K562 (cell line): ENCODE data around the gene PPM1L. TPM values are rescaled to one million over a fixed set of nuclear protein-coding genes. Genes with fewer than 3 reads are reported as not detected.

Source experiments
- ATAC-seq: fragments of 200-7000 bp; cut with Tn5 transposase; 3 replicates; pipeline ENCODE4 v1.9.1; 2020; ENCODE audit warnings: moderate library complexity
- BruUV-seq: library from RNA; stranded (reverse); fragments of 400-500 nt; replicated peaks from 2 replicates; lab custom pipeline; 2021; lab: Mats Ljungman, UMichigan
- CTCF ChIA-PET: fragments of 300-600 bp; formaldehyde crosslinking; extraction: SDS; loops from one replicate; lab custom pipeline; 2021; ENCODE audit warnings: low intra/inter-chr PET ratio; lab: Yijun Ruan, JAX
- POLR2A ChIA-PET: fragments of 300-600, 350-650 bp; sonication (Branson Sonifier 250); formaldehyde crosslinking; extraction: SDS; loops from one replicate; lab custom pipeline; 2021; ENCODE audit warnings: antibody characterized with exemption, inconsistent platforms; lab: Yijun Ruan, JAX
- DNase-seq, 4 experiments: peaks; one replicate each; pipeline versions ENCODE4 v3.0.0 to v3.0.0-alpha.2; 2011 to 2018; ENCODE audit warnings: low spot score in 3 of 4, mixed read lengths in 3 of 4; ENCODE audit errors: extremely low read depth in 1 of 4
- FAIRE-seq: peaks from 2 replicates; lab custom pipeline; 2011; peaks lifted over from hg19 to GRCh38; lab: Jason Lieb, UNC
- H2AFZ ChIP-seq: 2 replicates; pipeline ENCODE4 v1.6.0; 2011; ENCODE audit warnings: low read depth, low read length, control low read depth, inconsistent platforms
- H3K27ac ChIP-seq: fragments of 200-600 bp; 3 replicates; pipeline ENCODE4 v1.8.0; 2011; ENCODE audit warnings: low read depth, mild to moderate bottlenecking, control low read depth, inconsistent platforms, low read length, moderate library complexity, mixed read lengths; ENCODE audit errors: extremely low read depth
- H3K27me3 ChIP-seq, 2 experiments: fragments of 300-600 bp in 1 of 2; 2 replicates in 1 of 2; 3 replicates in 1 of 2; pipeline versions ENCODE4 v1.6.0 to v1.8.0; 2011; ENCODE audit warnings: inconsistent platforms in 2 of 2, low read length in 2 of 2, mild to moderate bottlenecking in 1 of 2, mixed read lengths in 1 of 2, moderate library complexity in 1 of 2; ENCODE audit not compliant: control insufficient read depth in 2 of 2, insufficient read depth in 2 of 2
- H3K36me3 ChIP-seq: fragments of 300-600 bp; 3 replicates; pipeline ENCODE4 v1.8.0; 2011; ENCODE audit warnings: mild to moderate bottlenecking, low read length, inconsistent platforms; ENCODE audit not compliant: control insufficient read depth, insufficient read depth
- H3K4me1 ChIP-seq, 2 experiments: fragments of 200-600 bp in 1 of 2; replicated peaks in 1 of 2; 2 replicates in 1 of 2; 3 replicates in 1 of 2; pipeline versions ENCODE4 v1.5.1 to v1.8.0; 2011; ENCODE audit warnings: inconsistent platforms in 2 of 2, low read length in 2 of 2, mild to moderate bottlenecking in 1 of 2, mixed read lengths in 1 of 2, moderate library complexity in 1 of 2; ENCODE audit not compliant: control insufficient read depth in 2 of 2, insufficient read depth in 2 of 2
- H3K4me2 ChIP-seq: 2 replicates; pipeline ENCODE4 v1.6.1; 2011; ENCODE audit warnings: low read length, control low read depth, inconsistent platforms, mixed read lengths; ENCODE audit not compliant: insufficient read depth
- H3K4me3 ChIP-seq: fragments of 200-600 bp; sonication (generic), shearing (Covaris generic); 2 replicates; pipeline ENCODE4 v1.5.1; 2016; ENCODE audit warnings: control low read depth, inconsistent platforms
- H3K79me2 ChIP-seq: fragments of 200-600 bp; 3 replicates; pipeline ENCODE4 v1.8.0; 2011; ENCODE audit warnings: low read length, inconsistent platforms; ENCODE audit not compliant: control insufficient read depth, insufficient read depth
- H3K9ac ChIP-seq, 2 experiments: 2 replicates each; pipeline versions ENCODE4 v1.6.0 to v1.6.1; 2011; ENCODE audit warnings: low read depth in 2 of 2, low read length in 2 of 2, control low read depth in 1 of 2, inconsistent platforms in 1 of 2, mild to moderate bottlenecking in 1 of 2, mixed read lengths in 1 of 2; ENCODE audit not compliant: insufficient read depth in 1 of 2
- H3K9me1 ChIP-seq: one replicate; pipeline ENCODE4 v1.6.0; 2011; ENCODE audit warnings: inconsistent platforms, mild to moderate bottlenecking, low read length, moderate library complexity; ENCODE audit not compliant: control insufficient read depth, insufficient read depth
- H3K9me3 ChIP-seq: replicated peaks from 2 replicates; pipeline ENCODE4 v1.5.1; 2011; ENCODE audit warnings: low read depth, low read length, inconsistent platforms; ENCODE audit not compliant: control insufficient read depth, insufficient read depth
- H4K20me1 ChIP-seq: replicated peaks from 2 replicates; pipeline ENCODE4 v1.6.1; 2011; ENCODE audit warnings: low read length, inconsistent platforms, mixed read lengths; ENCODE audit not compliant: control insufficient read depth, insufficient read depth
- ARID4B ChIP-seq: sonication (generic); formaldehyde crosslinking; IDR thresholded peaks from 2 replicates; pipeline ENCODE4 v1.8.0; 2022; ENCODE audit warnings: mild to moderate bottlenecking, missing genetic modification reagents
- CEBPB ChIP-seq: fragments of 450-650 bp; IDR thresholded peaks from 2 replicates; pipeline ENCODE4 v1.6.1; 2016; ENCODE audit warnings: missing genetic modification characterization, missing compliant biosample characterization
- CHCHD3 ChIP-seq: fragments of 250-450 bp; sonication (Bioruptor Pico); IDR thresholded peaks from 2 replicates; pipeline ENCODE4 v2.1.2; 2022; ENCODE audit warnings: mild to moderate bottlenecking
- SP1 ChIP-seq: sonication (generic); formaldehyde crosslinking; IDR thresholded peaks from 2 replicates; pipeline ENCODE4 v1.8.1; 2022; ENCODE audit warnings: mild to moderate bottlenecking, missing genetic modification reagents
- WGBS: fragments of 100-300 bp; shearing (Covaris generic); methylation state at CpG from one replicate; pipeline ENCODE4 v1.1.6; 2016; ENCODE audit warnings: low coverage, mixed read lengths; ENCODE audit not compliant: insufficient coverage; ENCODE audit errors: missing lambda C conversion rate; 5-methylcytosine and 5-hydroxymethylcytosine counted together
- in situ Hi-C: fragments of 300-500 bp; cut with MboI; formaldehyde crosslinking; loops from 4 replicates; pipeline ENCODE4 v1.15.0; 2018; ENCODE audit warnings: inconsistent platforms, mixed read lengths
- intact Hi-C: fragments of 100-400 bp; cut with micrococcal nuclease; formaldehyde crosslinking; loops from 2 replicates; pipeline ENCODE4 v1.14.2; 2022
- polyA plus RNA-seq, 8 experiments: library from polyadenylated mRNA; depleted of rRNA in 4 of 8; stranded (reverse) in 5 of 8; unstranded in 3 of 8; fragments of >200 nt; fragmentation: Nextera tagmentation in 2 of 8; fragmentation: Illumina TruSeq in 1 of 8; extraction: Ambion mirVana in 2 of 8; extraction: Trizol in 1 of 8; gene quantifications; 2 replicates each; pipeline versions ENCODE4 v1.2.1 to v1.2.3, GENCODE V29; 2011 to 2014; ENCODE audit warnings: inconsistent platforms in 1 of 8, missing spikeins in 1 of 8
- total RNA-seq, 7 experiments: library from RNA; depleted of rRNA in 6 of 7; stranded (reverse); fragments of >200 nt in 6 of 7; fragmentation: Illumina TruSeq in 2 of 7; extraction: Trizol in 2 of 7; gene quantifications; 2 replicates each; pipeline versions ENCODE4 v1.2.1 to v1.2.3, GENCODE V29; 2011 to 2021; ENCODE audit warnings: low replicate concordance in 1 of 7
- TF ChIP-seq, protein P1 (sequence below): fragments of 250-450 bp; sonication (Bioruptor Pico); IDR thresholded peaks from 2 replicates; pipeline ENCODE4 v1.8.0; 2022; ENCODE audit warnings: moderate library complexity, mild to moderate bottlenecking, inconsistent platforms
- TF ChIP-seq, protein P2 (sequence below): sonication (generic); formaldehyde crosslinking; IDR thresholded peaks from 2 replicates; pipeline ENCODE4 v1.8.0; 2022; ENCODE audit warnings: mild to moderate bottlenecking, missing genetic modification reagents
- TF ChIP-seq, protein P3 (sequence below): sonication (generic); formaldehyde crosslinking; IDR thresholded peaks from 2 replicates; pipeline ENCODE4 v1.8.1; 2023; ENCODE audit warnings: mild to moderate bottlenecking, missing genetic modification reagents, moderate library complexity

The PPM1L gene
- total and polyA plus RNA-seq, 9 of the 15 experiments (the other 6 are each of a cell fraction or from before 2014, with no cell fraction given) = 0.01 to 0.41 (median 0.14) TPM

DNA sequence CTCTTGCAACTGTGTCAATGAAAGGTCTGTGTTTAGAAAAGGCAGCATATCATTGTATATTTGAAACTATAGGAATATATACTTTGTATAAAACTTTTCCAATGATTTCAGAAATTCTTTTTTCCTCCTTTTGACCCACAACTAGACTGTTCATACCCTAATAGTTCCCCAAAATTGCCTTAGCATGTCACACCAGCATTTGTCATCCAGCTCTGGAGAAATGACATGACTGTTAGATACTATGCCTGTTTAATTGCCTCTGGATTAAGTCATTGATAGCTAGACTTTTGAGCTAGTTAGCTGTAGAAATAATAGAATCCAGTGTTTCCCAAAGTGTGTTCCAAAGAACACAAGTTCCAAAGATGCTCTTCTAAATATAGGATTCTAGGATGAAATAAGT is 316.7 kb downstream of the PPM1L start:
- intact Hi-C loops = no loop called here
- Histone ChIP-seq H3K36me3 (no peaks in the 10 kb centered on the region), H3K9ac (no peak overlapping the region), H3K4me3 (no peak overlapping the region), H3K9me3 (no peaks in the 10 kb centered on the region), H2AFZ (no peak overlapping the region), H3K4me2 (no peak overlapping the region), H3K79me2 (no peaks in the 10 kb centered on the region), H3K27me3 (no peaks in the 10 kb centered on the region), H3K9me1 (no peaks in the 10 kb centered on the region), H4K20me1 (no peaks in the 10 kb centered on the region), H3K4me1 (no peaks in the 10 kb centered on the region; a peak in 2 of 5 replicates), H3K27ac (no peak overlapping the region)
- no TSS peak for BruUV-seq
- in situ Hi-C loops = no loop called here
- no peak for DNase-seq
- POLR2A ChIA-PET = no interaction called here
- TF ChIP-seq, protein P1, sequence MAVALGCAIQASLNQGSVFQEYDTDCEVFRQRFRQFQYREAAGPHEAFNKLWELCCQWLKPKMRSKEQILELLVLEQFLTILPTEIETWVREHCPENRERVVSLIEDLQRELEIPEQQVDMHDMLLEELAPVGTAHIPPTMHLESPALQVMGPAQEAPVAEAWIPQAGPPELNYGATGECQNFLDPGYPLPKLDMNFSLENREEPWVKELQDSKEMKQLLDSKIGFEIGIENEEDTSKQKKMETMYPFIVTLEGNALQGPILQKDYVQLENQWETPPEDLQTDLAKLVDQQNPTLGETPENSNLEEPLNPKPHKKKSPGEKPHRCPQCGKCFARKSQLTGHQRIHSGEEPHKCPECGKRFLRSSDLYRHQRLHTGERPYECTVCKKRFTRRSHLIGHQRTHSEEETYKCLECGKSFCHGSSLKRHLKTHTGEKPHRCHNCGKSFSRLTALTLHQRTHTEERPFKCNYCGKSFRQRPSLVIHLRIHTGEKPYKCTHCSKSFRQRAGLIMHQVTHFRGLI (CRISPR knock-in tag) = no peak
- TF ChIP-seq, protein P2, sequence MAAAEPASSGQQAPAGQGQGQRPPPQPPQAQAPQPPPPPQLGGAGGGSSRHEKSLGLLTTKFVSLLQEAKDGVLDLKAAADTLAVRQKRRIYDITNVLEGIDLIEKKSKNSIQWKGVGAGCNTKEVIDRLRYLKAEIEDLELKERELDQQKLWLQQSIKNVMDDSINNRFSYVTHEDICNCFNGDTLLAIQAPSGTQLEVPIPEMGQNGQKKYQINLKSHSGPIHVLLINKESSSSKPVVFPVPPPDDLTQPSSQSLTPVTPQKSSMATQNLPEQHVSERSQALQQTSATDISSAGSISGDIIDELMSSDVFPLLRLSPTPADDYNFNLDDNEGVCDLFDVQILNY = no peak
- CTCF ChIA-PET = no interaction called here
- no peak for FAIRE-seq
- no peak for ATAC-seq

DNA sequence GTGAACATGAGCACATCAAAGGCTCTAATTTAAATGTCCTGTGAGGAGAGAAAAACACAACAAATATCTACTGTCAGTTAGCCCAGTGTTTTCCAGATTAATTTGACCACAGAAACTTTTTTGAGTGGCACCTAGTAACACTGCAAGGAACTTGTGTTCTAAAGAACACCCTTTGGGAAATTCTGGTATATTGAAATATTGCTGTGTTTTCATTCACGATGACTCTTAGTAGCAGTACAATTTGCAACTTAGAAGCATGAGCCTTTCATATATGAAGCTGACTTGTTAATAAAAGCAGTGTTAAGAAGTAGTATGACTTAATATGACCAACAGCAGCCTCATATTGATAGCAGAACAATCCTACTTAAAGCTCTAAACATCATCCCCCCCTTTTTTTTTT is 317.1 kb downstream of the PPM1L start:
- H3K9me1 ChIP-seq = no peaks in the 10 kb centered on the region
- no peaks in the 10 kb centered on the region for H4K20me1 ChIP-seq
- no peak overlapping the region for H3K4me3 ChIP-seq
- H3K79me2 ChIP-seq = no peaks in the 10 kb centered on the region
- ATAC-seq (no peak), DNase-seq (no peak), FAIRE-seq (no peak)
- in situ Hi-C loops = no loop called here
- no peaks in the 10 kb centered on the region for H3K27me3 ChIP-seq
- BruUV-seq = no TSS peak
- no peak overlapping the region for H2AFZ ChIP-seq
- ChIA-PET POLR2A (interaction anchor here (0.6 kb wide), 1 partner anchor 433 kb away, joined by 3 read pairs; no protein-coding TSS in a partner anchor), CTCF (no interaction called here)
- no peaks in the 10 kb centered on the region for H3K9me3 ChIP-seq
- no peak overlapping the region for H3K4me2 ChIP-seq
- no peak overlapping the region for H3K27ac ChIP-seq
- no peaks in the 10 kb centered on the region; a peak in 2 of 5 replicates for H3K4me1 ChIP-seq
- intact Hi-C loops = no loop called here
- WGBS = 9% methylated on average over 1 of the region's 1 CpG
- no peaks in the 10 kb centered on the region for H3K36me3 ChIP-seq
- H3K9ac ChIP-seq = no peak overlapping the region
- no peak for TF ChIP-seq CHCHD3 (CRISPR knock-in tag)
- TF ChIP-seq SP1 (CRISPR knock-in tag) = no peak
- TF ChIP-seq CEBPB (tag) = no peak
- TF ChIP-seq, protein P3, sequence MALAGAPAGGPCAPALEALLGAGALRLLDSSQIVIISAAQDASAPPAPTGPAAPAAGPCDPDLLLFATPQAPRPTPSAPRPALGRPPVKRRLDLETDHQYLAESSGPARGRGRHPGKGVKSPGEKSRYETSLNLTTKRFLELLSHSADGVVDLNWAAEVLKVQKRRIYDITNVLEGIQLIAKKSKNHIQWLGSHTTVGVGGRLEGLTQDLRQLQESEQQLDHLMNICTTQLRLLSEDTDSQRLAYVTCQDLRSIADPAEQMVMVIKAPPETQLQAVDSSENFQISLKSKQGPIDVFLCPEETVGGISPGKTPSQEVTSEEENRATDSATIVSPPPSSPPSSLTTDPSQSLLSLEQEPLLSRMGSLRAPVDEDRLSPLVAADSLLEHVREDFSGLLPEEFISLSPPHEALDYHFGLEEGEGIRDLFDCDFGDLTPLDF (CRISPR knock-in tag) = no peak
- no peak for TF ChIP-seq ARID4B (CRISPR knock-in tag)
